Occipital lobe (tissue), 2 donors: Measurements from ENCODE around the gene SSRP1. TPM values are rescaled to one million over a fixed set of nuclear protein-coding genes. Genes with fewer than 3 reads are reported as not detected.
"Not testable (repeated sequence)": the region's sequence is repeated elsewhere in the genome, so short reads cannot be mapped to it uniquely, and the experiment has no call there.

Source experiments
- DNase-seq: peaks from one replicate; lab custom pipeline; 2025; lab: John Stamatoyannopoulos, UW
- total RNA-seq: library from RNA; depleted of rRNA; stranded (reverse); fragments of >200 nt; gene quantifications from one replicate; pipeline ENCODE4 v1.2.3, GENCODE V29; 2014

Gene SSRP1
- total RNA-seq, 1 donor from 2014 or later = 49.8 TPM

DNA sequence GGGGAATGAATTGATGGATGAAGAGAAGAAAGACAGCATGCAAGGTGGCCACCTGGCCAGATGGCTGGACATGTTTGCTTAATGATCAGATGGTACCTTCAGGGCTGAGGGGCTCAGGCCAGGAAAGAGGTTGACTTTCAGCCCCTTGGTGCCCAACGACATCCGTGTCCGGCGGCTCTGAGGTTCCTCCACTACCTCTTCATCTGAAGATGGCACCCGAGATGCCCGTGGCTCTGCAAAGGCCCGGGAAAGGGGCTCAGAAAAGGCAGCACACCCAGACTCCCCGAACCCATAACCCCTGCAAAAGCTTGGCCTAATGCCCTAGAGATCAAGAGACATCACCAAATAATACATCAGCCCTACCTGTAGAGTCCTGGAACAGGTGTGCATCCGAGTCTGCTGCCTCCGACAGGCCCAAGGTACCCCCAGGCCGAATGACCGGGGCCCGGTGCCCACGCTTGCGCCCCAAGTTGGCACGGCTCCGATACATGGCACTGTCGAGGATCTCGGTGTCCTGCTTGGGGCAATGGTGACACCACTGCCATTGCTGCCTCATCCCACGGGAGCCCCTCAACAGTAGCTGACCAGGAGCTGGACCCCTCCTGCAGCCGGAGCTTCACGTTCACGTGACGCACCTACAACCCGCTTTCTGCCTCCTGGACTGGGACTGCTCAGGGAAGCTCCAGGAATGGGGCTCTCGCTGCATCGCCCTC is 33.8 kb downstream of the SSRP1 start:
- no peak for DNase-seq

DNA sequence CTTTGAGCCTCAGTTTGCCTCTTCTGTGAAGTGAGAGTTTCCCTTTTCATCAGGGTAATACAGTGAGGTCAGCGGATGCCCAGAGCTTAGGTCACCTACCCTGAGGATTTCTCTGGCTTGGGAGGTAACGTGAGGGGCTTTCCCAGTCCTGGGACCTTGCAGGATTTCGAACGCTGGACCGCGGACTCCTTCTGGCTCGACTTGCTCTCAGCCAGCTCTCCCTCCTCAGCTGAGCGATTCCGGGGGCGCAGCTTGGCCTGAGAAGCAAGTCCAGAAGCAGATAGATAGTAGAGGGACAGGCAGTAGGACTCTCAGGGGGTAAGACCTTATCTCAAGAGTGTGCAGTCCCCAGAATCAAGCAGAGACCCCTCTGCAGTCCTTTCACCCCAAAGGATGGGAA is 34.9 kb downstream of the SSRP1 start:
- DNase-seq = no peak

DNA sequence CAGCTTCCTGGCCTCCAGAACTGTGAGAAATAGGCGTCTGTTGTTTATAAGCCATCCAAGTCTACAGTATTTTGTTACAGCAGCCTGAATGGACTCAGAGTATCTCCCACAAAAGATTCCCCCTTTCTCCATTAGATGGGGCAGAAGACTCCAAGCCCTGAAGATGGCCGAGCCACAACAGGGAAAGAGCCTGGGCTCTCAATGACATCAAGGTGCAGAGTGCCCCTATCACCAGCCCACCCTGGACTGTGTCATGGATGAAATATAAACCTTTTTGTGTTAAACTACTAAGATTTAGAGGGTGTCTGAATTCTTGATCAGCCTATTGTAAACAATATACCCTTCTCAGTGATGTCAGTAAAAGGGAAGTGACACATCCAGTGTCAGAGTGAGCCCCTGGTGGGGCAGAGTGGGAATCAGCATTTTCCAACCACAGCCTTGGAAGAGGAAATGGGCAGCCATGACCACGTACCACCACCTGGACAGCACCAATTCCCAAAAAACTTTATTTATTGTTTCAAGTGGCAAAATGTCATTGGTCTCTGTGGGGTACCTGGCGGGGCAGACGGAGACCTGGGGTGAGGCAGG is 36.4 kb downstream of the SSRP1 start:
- DNase-seq = no peak

DNA sequence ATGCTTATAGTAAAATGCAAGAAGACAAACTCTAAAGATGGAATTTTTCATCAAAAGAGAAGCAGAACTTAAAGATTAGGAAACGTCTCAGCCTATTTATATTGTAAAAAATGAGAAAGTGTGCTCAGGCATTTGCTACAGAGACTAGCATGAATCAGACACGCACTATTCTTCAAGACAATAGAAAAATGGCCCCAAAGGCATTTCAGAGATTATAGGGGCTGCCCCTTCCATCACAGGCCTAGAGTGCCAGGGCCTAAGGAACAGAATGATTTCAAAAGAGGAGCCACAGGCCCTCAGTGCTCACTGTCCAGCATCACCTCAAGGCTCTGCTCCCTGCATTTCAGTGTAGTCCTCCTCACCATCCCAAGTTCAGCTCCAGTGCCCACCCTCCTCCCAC is 38.5 kb downstream of the SSRP1 start:
- DNase-seq = no peak

DNA sequence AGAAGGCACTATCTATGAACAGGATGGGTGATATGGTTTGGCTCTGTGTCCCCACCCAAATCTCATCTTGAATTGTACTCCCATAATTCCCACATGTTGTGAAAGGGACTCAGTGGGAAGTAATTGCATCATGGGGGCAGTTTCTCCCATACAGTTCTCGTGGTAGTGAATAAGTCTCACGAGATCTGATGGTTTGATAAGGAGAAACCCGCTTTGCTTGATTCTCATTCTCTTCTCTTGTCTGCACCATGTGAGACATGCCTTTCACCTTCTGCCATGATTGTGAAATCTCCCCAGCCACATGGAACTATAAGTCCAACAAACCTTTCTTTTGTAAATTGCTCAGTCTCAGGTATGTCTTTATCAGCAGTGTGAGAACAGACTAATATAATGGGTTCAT is 39.5 kb downstream of the SSRP1 start:
- DNase-seq = not testable (repeated sequence)

DNA sequence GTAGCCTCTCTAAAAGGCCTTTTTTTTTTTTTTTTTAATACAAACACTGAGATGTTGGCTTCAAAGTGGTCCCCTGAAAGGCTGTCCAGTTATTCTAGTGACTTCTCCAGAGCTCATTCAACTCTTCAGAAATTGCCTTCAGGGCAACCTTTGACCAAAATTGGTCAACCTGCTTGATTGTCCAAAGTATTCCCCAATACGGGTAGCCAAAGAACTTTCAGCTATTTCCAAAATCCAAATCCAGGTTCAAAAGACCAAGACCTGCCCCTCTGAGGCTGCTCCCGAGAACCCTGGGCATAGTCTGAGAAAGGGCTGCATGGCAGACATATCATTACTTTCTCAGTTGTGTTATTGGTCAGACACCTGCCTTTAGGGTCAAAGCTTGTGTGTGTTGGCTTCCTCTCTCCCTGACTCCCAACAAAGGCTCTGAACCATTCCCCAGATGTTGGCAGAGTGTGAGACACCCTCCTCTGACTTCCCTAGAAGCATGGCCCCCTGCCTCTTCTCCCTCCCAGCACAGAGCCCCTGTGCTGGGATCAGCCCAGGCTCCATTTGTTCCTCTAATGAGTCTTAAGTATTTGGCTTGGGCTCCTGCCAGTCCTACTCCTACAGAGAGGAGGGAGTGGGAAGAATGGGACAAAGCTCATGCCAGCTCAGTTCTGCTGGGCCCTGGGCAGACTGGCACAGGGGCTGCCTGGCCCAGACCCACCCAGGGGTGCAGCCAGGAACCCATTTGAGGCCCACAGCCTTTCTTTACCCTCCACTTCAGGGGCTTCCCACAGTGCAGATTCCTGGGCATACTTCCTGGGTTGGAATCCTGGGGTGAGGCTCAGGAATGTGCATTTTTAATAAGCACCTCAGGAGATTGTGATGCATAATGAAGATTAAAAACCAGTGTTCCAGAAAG is 41.2 kb downstream of the SSRP1 start:
- no peak for DNase-seq

DNA sequence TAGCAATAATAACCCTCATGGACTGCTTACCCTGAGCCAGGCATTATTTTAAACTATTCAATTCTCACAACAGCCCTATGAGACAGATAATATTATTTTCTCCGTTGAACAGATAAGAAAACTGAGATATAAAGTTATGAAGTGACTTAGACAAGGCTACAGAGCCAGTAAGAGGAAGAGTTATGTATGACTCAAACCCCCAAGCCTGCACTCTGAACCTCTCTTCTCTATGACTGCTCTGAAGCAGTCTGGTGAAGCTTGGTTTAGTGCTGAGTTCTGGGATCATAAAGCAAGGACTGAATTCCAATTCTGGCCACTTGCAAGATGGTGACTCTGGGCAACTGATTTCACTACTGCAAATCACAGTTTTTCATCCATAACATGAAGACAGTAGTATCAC is 45.4 kb downstream of the SSRP1 start:
- no peak for DNase-seq

DNA sequence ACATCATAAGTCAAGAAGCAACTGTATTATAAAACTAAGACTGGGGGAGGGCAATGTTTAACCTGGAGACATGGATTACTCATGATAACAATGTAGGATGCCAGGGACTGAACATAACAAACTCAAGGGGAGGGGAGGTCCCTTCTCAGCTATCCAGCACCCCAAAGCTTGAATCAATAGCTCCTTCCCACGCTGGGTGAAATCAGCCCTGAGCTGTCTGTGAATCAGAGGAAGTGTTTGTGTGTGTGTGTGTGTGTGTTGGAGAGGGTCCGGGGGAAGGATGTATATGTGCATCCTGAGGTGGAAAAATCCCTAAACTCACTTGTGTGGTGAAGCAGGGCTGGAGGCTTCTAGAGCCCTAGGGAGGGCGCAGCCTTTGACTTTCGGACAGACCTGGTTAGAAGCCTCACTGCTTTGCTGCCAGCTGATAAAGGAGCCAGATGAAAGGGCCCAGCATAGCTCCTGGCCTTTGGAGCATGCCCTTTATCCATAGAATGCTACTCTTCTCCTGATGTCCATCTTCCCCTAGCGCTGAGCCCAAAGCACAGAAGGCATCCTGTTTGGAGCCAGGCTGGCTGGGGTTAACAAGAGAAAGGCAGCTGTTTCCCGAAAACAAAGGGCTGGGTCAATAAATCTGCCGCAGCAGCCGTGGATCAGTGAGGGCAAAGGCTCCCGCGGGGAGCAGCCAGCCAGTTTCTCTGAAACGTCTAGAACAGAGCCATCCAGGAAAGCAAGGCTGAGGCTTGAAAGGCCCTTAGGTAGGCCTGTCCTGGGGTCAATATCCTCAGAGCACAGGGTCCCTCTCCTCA is 46.7 kb downstream of the SSRP1 start:
- DNase-seq = no peak

DNA sequence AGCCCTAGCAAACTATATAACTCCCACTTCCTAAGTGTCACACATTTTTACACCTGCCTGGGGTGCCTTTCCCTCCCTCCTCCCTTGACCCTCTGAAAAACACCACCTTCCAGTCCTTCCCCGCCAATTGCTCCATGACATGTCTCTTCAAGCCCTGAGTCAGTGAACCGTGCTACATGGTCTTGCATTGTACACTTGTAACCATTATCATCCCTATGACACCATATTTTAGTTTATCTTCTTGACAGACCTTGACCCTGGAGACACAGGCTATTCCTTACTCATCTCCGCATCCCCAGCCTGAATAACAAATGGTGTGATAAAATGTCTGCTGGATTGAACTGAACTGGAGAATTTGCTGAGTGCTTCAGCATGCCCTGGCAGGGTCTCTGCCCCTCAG is 47.8 kb downstream of the SSRP1 start:
- DNase-seq = no peak

DNA sequence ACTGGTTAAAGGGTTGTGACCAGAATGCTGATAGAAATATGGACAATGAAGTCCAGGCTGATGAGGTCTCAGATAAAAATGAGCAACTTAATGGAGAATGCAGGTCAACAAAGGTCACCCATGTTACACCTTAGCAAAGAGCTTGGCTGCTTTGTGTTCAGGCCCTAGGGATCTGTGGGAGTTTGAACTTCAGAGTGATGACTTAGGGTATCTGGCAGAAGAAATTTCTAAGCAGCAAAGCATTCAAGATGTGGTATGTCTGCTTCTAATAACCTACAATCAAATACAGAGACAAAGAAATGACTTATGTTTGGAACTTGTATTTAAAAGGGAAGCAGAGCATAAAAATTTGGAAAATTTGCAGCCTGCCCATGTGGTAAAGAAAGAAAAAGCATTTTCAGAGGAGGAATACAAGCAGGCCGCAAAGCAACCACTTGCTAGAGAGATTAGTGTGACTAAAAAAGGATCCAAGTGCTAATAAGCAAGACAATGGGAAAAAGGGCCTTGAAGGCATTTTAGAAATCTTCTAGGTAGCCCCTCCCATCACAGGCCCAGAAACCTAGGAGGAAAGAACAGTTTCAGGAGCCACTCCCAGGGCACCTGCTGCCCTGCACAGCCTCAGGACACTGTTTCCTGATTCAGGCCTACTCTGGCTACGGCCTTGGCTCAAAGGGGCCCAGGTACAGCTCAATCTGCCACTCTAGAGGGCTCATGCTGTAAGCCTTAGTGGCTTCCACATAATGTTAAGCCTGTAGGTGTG is 52.3 kb downstream of the SSRP1 start:
- no peak for DNase-seq

DNA sequence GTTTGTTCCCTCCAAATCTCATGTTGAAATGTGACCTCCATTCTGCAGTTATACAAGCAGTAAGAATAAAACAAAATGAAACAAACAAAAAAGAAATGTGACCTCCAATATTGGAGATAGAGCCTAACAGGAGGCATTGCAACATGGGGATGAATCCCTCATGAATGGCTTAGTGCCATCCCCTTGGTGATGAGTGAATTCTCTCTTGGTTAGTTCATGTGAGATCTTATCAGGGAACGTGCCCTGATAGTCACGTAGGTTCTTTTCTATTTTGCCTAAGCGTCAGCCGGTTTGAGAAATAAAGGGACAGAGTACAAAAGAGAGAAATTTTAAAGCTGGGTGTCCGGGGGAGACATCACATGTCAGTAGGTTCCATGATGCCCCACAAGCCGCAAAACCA is 54.1 kb downstream of the SSRP1 start:
- not testable (repeated sequence) for DNase-seq

DNA sequence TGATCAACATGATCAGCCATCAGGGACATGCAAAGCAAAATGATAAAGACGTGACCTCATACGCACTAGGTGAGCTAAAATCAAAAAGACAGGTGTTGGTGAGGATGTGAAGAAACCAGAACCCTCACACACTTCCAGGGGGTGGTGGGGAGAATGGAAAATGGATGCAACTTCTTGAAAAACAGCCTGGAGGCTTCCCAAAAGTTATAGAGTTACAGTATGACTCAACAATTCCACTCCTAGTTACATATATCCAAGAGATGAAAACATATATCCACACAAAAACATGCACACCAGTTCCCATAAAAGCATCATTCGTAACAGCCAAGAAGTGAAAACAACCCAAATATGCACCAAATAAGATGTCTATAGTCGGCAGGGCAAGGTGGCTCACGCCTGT is 56.6 kb downstream of the SSRP1 start:
- DNase-seq = no peak

DNA sequence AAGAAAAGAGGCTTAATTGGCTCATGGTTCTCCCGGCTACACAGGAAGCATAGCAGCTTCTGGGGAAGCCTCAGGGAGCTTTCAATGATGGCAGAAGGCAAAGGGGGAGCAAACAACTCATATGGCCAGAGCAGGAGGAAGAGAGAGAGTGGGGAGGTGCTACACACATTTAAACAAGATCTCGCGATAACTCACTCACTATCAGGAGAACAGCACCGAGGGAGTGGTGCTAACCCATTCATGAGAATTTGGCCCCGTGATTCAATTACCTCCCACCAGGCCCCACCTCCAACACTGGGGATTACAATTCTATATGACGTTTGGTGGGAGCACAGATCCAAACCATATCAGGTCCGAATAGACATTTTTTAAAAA is 57.0 kb downstream of the SSRP1 start:
- DNase-seq = no peak

DNA sequence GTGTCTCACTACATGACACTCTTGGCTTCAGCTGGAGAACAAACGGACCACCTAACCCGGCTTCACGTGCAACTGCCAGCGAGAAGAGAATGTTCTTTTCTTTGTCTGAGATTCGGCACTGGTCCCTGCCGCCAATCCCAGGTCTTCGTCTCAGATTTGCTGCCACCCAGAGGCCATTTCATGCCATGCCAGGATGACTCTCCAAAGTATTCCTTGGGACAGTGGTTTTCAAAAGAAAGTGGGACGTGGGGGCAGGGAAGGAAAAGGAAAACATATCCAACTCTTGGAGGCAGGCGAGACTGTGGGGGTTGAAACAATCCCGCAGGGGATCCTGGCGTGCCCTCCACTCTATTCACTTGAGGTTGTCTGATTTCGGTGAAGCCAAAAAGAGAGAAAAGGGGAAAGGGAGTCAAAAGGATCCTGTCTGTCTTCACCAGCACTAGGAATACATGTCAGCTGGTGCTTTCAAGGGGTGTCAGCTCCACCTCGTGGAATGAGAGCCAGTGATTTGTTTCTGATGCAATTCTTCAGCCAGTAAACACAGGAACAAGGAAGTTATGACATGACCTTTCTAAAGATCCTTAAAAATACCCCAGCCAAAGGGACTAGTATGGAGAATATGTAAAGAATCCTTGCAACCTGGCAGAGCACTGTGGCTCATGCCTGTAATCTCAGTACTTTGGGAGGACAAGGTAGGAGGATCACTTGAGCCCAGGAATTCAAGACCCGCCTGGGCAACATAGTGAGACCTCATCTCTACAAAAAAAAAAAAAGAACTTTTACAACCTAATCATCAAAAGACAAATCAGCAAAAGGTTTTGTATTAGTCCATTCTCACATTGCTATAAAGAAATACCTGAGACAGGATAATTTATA is 57.6 kb downstream of the SSRP1 start:
- peak; percentile 53 for DNase-seq

DNA sequence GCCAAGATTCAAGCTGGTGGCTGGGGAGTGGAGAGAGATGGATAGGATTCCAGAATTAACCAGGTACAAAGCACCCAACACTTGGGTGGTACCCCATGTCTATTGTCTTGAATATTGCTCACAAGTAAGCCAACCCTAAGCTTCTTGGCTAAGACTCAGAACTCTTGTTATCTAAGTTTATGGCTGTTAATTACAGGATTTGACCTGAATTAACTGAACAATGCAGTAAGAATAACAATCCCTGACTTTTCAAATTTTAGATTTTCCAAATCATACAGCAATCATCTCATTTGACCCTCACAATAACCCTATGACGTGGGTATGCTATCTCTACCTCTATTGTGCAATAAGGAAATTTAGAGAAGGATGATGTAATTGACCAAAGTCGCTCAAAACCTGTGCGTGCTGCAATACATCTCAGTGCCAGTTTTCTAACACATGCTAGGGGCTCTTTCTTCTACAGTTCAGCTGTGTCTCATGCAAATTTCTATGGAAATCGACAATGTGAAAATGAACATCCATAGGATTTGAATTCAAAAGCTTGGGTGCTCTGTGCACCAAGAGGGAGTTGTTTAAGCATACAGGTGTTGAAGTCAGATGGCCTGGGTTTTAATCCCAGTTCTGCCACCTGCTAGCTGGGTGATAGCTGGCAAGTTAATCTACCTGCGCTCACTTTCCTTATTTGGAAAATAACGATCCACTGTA is 58.6 kb downstream of the SSRP1 start:
- no peak for DNase-seq

DNA sequence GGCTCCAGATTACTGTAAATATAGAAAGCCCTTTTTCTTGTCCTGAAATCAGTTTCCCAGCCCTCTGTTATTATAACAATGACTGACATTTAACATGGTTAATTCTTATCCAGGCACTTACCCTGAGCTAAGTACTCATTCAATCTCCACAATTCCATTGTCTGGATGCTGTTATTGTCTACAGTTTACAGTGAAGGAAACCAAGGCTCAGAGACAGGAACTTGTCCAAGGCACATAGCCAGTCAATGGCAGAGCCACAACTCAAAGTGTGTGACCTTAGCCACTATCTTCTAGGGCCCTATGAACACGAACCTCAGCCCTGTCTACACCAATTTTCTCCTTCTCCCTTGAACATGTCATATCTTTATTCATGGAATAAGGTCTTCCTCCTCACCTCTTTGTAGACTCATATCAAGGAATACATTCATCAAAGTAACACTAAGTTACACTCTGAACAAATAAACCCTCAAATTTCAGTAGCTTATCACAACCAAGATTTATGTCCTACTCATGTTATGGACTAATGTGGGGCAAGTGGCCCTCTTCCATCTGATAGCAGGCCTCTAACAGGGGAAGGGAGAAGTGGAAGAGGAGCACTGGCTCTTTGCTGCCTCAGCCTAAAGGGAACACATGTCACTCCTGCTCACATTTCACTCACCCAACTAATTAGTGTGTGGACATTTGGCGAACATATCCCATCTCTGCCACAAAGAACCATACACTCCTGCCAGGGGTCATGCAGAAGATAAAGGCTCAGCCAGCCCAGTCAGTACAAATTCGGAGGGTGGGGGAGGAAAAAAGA is 59.3 kb downstream of the SSRP1 start:
- no peak for DNase-seq
